SK-N-SH (cell line): ENCODE results near the gene IRX2. TPM values are rescaled to one million over a fixed set of nuclear protein-coding genes. Genes with fewer than 3 reads are reported as not detected.

Source experiments
- CTCF ChIA-PET: fragments of 300-600, 350-600 bp; formaldehyde crosslinking; extraction: SDS; loops from one replicate; lab custom pipeline; 2021; lab: Yijun Ruan, JAX
- POLR2A ChIA-PET: fragments of 350-600 bp; sonication (Branson Sonifier 250); formaldehyde crosslinking; extraction: SDS; loops from one replicate; lab custom pipeline; 2020; ENCODE audit warnings: antibody characterized with exemption, inconsistent platforms; lab: Yijun Ruan, JAX
- DNase-seq: peaks from one replicate; pipeline ENCODE4 v3.0.0; 2012
- H2AFZ ChIP-seq: fragments of 200-600 bp; sonication (generic); 2 replicates; pipeline ENCODE4 v1.8.1; 2016; ENCODE audit warnings: antibody characterized with exemption, mild to moderate bottlenecking, low read depth
- H3F3A ChIP-seq: fragments of 200-600 bp; sonication (generic); replicated peaks from 2 replicates; pipeline ENCODE3; 2016; ENCODE audit warnings: antibody characterized with exemption, mild to moderate bottlenecking; ENCODE audit not compliant: insufficient read depth
- H3K27ac ChIP-seq, 2 experiments: fragments of 200-500 bp in 1 of 2; fragments of 200-600 bp in 1 of 2; sonication (Bioruptor generic) in 1 of 2; sonication (generic), shearing (Covaris generic) in 1 of 2; 2 replicates each; pipeline versions ENCODE4 v1.5.1 to v1.6.1; 2014 to 2016; ENCODE audit warnings: low read depth in 2 of 2, inconsistent platforms in 1 of 2, low read length in 1 of 2, mild to moderate bottlenecking in 1 of 2, mixed read lengths in 1 of 2
- H3K27me3 ChIP-seq: fragments of 200-600 bp; sonication (generic), shearing (Covaris generic); 2 replicates; pipeline ENCODE4 v1.6.1; 2016; ENCODE audit warnings: mixed run types; ENCODE audit not compliant: insufficient read depth
- H3K36me3 ChIP-seq, 2 experiments: fragments of 200-500 bp in 1 of 2; fragments of 200-600 bp in 1 of 2; sonication (Bioruptor generic) in 1 of 2; sonication (generic) in 1 of 2; replicated peaks in 1 of 2; 2 replicates each; pipeline versions ENCODE3 to v1.5.1; 2014 to 2016; ENCODE audit warnings: low read length in 1 of 2, mild to moderate bottlenecking in 1 of 2; ENCODE audit not compliant: insufficient read depth in 2 of 2, control insufficient read depth in 1 of 2
- H3K4me1 ChIP-seq, 2 experiments: fragments of 200-500 bp in 1 of 2; fragments of 200-600 bp in 1 of 2; sonication (Bioruptor generic) in 1 of 2; sonication (generic), shearing (Covaris generic) in 1 of 2; 2 replicates each; pipeline versions ENCODE4 v1.5.1 to v1.6.1; 2014 to 2016; ENCODE audit warnings: low read depth in 1 of 2, low read length in 1 of 2, mixed run types in 1 of 2; ENCODE audit not compliant: insufficient read depth in 2 of 2, control insufficient read depth in 1 of 2
- H3K4me2 ChIP-seq: fragments of 200-600 bp; sonication (generic), shearing (Covaris generic); 2 replicates; pipeline ENCODE4 v1.6.1; 2017; ENCODE audit warnings: mixed run types
- H3K4me3 ChIP-seq, 2 experiments: fragments of 200-500 bp in 1 of 2; fragments of 200-600 bp in 1 of 2; sonication (Bioruptor generic) in 1 of 2; sonication (generic), shearing (Covaris generic) in 1 of 2; 2 replicates each; pipeline versions ENCODE4 v1.5.1 to v1.8.1; 2014 to 2016; ENCODE audit warnings: low read depth in 2 of 2, inconsistent platforms in 1 of 2, low read length in 1 of 2, mild to moderate bottlenecking in 1 of 2, mixed read lengths in 1 of 2, moderate library complexity in 1 of 2
- H3K79me2 ChIP-seq: fragments of 200-600 bp; sonication (generic); 2 replicates; pipeline ENCODE4 v1.8.1; 2017; ENCODE audit warnings: mild to moderate bottlenecking; ENCODE audit not compliant: insufficient read depth
- H3K9ac ChIP-seq: fragments of 200-600 bp; sonication (generic); 2 replicates; pipeline ENCODE4 v1.6.1; 2017; ENCODE audit warnings: mixed run types
- H3K9me2 ChIP-seq: fragments of 200-600 bp; sonication (generic); 2 replicates; pipeline ENCODE4 v1.6.1; 2017; ENCODE audit warnings: mixed run types
- H3K9me3 ChIP-seq: fragments of 200-600 bp; sonication (generic); 2 replicates; pipeline ENCODE4 v1.6.1; 2017; ENCODE audit warnings: mixed run types, mild to moderate bottlenecking, moderate library complexity
- H4K20me1 ChIP-seq: fragments of 200-600 bp; sonication (generic); 2 replicates; pipeline ENCODE4 v1.6.1; 2017; ENCODE audit warnings: mild to moderate bottlenecking, mixed run types; ENCODE audit not compliant: insufficient read depth
- CTCF ChIP-seq: fragments of 200-600 bp; sonication (generic); IDR thresholded peaks from 2 replicates; pipeline ENCODE4 v1.6.1; 2017; ENCODE audit warnings: antibody characterized with exemption, mild to moderate bottlenecking, moderate library complexity
- ELF1 ChIP-seq: IDR thresholded peaks from 2 replicates; pipeline ENCODE4 v1.4.0; 2012
- EP300 ChIP-seq, 2 experiments: IDR thresholded peaks; 2 replicates each; pipeline versions ENCODE4 v1.4.0 to v1.6.1; 2012; ENCODE audit warnings: borderline replicate concordance in 1 of 2, low read depth in 1 of 2, low read length in 1 of 2
- EZH2phosphoT487 ChIP-seq: fragments of 200-600 bp; sonication (generic); IDR thresholded peaks from 2 replicates; pipeline ENCODE4 v1.6.1; 2017; ENCODE audit warnings: low read depth, mixed run types, mild to moderate bottlenecking, antibody characterized with exemption, moderate library complexity, borderline replicate concordance
- FOXM1 ChIP-seq: IDR thresholded peaks from 2 replicates; pipeline ENCODE4 v1.4.0; 2012; ENCODE audit warnings: low read depth, mild to moderate bottlenecking
- GABPA ChIP-seq: IDR thresholded peaks from 2 replicates; pipeline ENCODE4 v1.4.0; 2012; ENCODE audit warnings: low read depth, mild to moderate bottlenecking
- GATA2 ChIP-seq: sonication (generic); formaldehyde crosslinking; IDR thresholded peaks from 2 replicates; pipeline ENCODE4 v1.5.0; 2020; ENCODE audit warnings: mild to moderate bottlenecking, missing genetic modification reagents
- JUND ChIP-seq: IDR thresholded peaks from 2 replicates; pipeline ENCODE4 v1.4.0; 2012
- MEF2A ChIP-seq: IDR thresholded peaks from 2 replicates; pipeline ENCODE4 v1.4.0; 2012; ENCODE audit warnings: low read depth, borderline replicate concordance
- MXI1 ChIP-seq: IDR thresholded peaks from 2 replicates; pipeline ENCODE4 v1.6.1; 2012; ENCODE audit warnings: mild to moderate bottlenecking, low read depth, low read length, improper control_type of control experiment
- NFIC ChIP-seq: IDR thresholded peaks from 2 replicates; pipeline ENCODE4 v1.4.0; 2012; ENCODE audit warnings: borderline replicate concordance
- POLR2AphosphoS5 ChIP-seq: IDR thresholded peaks from 2 replicates; pipeline ENCODE4 v1.6.1; 2012; ENCODE audit warnings: low read depth, low read length
- RAD21 ChIP-seq: IDR thresholded peaks from 2 replicates; pipeline ENCODE4 v1.6.1; 2012; ENCODE audit warnings: mild to moderate bottlenecking, low read length
- RFX5 ChIP-seq: IDR thresholded peaks from 2 replicates; pipeline ENCODE4 v1.6.1; 2012; ENCODE audit warnings: mild to moderate bottlenecking, improper control_type of control experiment, low read length
- RXRA ChIP-seq: IDR thresholded peaks from 2 replicates; pipeline ENCODE4 v1.4.0; 2012; ENCODE audit warnings: low read depth, mild to moderate bottlenecking, borderline replicate concordance
- SIN3A ChIP-seq: IDR thresholded peaks from 2 replicates; pipeline ENCODE4 v1.6.1; 2012; ENCODE audit warnings: low read depth, mild to moderate bottlenecking, low read length, moderate library complexity, borderline replicate concordance
- USF1 ChIP-seq: IDR thresholded peaks from 2 replicates; pipeline ENCODE4 v1.4.0; 2012; ENCODE audit warnings: low read depth, borderline replicate concordance
- YY1 ChIP-seq: IDR thresholded peaks from 2 replicates; pipeline ENCODE4 v1.4.0; 2012; ENCODE audit warnings: low read depth, mild to moderate bottlenecking
- WGBS: methylation state at CpG from one replicate; pipeline ENCODE4 v1.1.6; 2017; ENCODE audit warnings: low lambda C conversion rate; 5-methylcytosine and 5-hydroxymethylcytosine counted together
- polyA plus RNA-seq, 3 experiments: library from polyadenylated mRNA; depleted of rRNA; stranded (reverse); fragments of >200 nt; gene quantifications; 2 replicates each; pipeline ENCODE4 v1.2.3, GENCODE V29; 2012
- TF ChIP-seq, protein P1 (sequence below): IDR thresholded peaks from 2 replicates; pipeline ENCODE4 v1.4.0; 2012; ENCODE audit warnings: low read depth
- TF ChIP-seq, protein P2 (sequence below): IDR thresholded peaks from 2 replicates; pipeline ENCODE4; 2012
- TF ChIP-seq, protein P3 (sequence below): IDR thresholded peaks from 2 replicates; pipeline ENCODE4 v1.4.0; 2012; ENCODE audit warnings: low read depth, borderline replicate concordance

The IRX2 gene
- polyA plus RNA-seq, 1 of the 3 experiments (the other 2 are of a cell fraction): not detected

- TF ChIP-seq RXRA: no peak
- no peak for TF ChIP-seq EZH2phosphoT487
Measured at GRCh38 chr5:2704111-2704510, 47.4 kb downstream of the IRX2 start (continued).

GRCh38 chr5:2703615-2704014 is 47.9 kb downstream of the IRX2 start:
- 5% methylated on average over 12 of the region's 12 CpGs for WGBS
- POLR2A ChIA-PET: no interaction called here
- no peak overlapping the region for H2AFZ ChIP-seq
- DNase-seq: no peak
- H3K27ac ChIP-seq: no peak overlapping the region
- no peaks in the 10 kb centered on the region for H3K36me3 ChIP-seq
- H3K4me2 ChIP-seq: no peak overlapping the region
- H3K4me3 ChIP-seq: no peak overlapping the region
- H3K9me3 ChIP-seq: no peaks in the 10 kb centered on the region
- no peak overlapping the region for H3K9ac ChIP-seq
- CTCF ChIA-PET: no interaction called here
- H3K4me1 ChIP-seq: no peaks in the 10 kb centered on the region
- no peaks in the 10 kb centered on the region for H4K20me1 ChIP-seq
- H3K9me2 ChIP-seq: no peaks in the 10 kb centered on the region
- no peak for TF ChIP-seq GATA2
- no peak for TF ChIP-seq GABPA
- no peak for TF ChIP-seq ELF1
- no peak for TF ChIP-seq NFIC
- no peak for TF ChIP-seq RAD21
- TF ChIP-seq FOXM1: no peak
- no peak for TF ChIP-seq MXI1
- no peak for TF ChIP-seq EP300 (IDR thresholded peaks at IDR 0.05; ENCODE audit: borderline replicate concordance in 1 of 2, low read depth in 1 of 2, low read length in 1 of 2)
- no peaks in the 10 kb centered on the region for H3K79me2 ChIP-seq
- no peaks in the 10 kb centered on the region for H3F3A ChIP-seq
- H3K27me3 ChIP-seq: peaks cover 44% of the 10 kb centered on the region

GRCh38 chr5:2703041-2703440 is 48.4 kb downstream of the IRX2 start:
- no peaks in the 10 kb centered on the region for H3K79me2 ChIP-seq
- TF ChIP-seq CTCF: no peak
- no peak for TF ChIP-seq GATA2
- no peak for TF ChIP-seq MEF2A
- TF ChIP-seq, protein P1, sequence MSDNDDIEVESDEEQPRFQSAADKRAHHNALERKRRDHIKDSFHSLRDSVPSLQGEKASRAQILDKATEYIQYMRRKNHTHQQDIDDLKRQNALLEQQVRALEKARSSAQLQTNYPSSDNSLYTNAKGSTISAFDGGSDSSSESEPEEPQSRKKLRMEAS: no peak
- TF ChIP-seq, protein P2, sequence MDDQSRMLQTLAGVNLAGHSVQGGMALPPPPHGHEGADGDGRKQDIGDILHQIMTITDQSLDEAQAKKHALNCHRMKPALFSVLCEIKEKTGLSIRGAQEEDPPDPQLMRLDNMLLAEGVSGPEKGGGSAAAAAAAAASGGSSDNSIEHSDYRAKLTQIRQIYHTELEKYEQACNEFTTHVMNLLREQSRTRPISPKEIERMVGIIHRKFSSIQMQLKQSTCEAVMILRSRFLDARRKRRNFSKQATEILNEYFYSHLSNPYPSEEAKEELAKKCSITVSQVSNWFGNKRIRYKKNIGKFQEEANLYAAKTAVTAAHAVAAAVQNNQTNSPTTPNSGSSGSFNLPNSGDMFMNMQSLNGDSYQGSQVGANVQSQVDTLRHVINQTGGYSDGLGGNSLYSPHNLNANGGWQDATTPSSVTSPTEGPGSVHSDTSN: no peak
- TF ChIP-seq NFIC: no peak
- TF ChIP-seq SIN3A: no peak
- TF ChIP-seq USF1: no peak
- TF ChIP-seq, protein P3, sequence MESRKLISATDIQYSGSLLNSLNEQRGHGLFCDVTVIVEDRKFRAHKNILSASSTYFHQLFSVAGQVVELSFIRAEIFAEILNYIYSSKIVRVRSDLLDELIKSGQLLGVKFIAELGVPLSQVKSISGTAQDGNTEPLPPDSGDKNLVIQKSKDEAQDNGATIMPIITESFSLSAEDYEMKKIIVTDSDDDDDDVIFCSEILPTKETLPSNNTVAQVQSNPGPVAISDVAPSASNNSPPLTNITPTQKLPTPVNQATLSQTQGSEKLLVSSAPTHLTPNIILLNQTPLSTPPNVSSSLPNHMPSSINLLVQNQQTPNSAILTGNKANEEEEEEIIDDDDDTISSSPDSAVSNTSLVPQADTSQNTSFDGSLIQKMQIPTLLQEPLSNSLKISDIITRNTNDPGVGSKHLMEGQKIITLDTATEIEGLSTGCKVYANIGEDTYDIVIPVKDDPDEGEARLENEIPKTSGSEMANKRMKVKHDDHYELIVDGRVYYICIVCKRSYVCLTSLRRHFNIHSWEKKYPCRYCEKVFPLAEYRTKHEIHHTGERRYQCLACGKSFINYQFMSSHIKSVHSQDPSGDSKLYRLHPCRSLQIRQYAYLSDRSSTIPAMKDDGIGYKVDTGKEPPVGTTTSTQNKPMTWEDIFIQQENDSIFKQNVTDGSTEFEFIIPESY: no peak
- TF ChIP-seq JUND: no peak
- no peak for TF ChIP-seq RFX5
- no peak for TF ChIP-seq YY1
- no peak for TF ChIP-seq RXRA
- no peak for TF ChIP-seq POLR2AphosphoS5
- TF ChIP-seq GABPA: no peak

More at GRCh38 chr5:2703041-2703440, 48.4 kb downstream of the IRX2 start:
- no peak for DNase-seq
- H4K20me1 ChIP-seq: no peaks in the 10 kb centered on the region
- ChIA-PET CTCF (no interaction called here), POLR2A (no interaction called here)
- H3K36me3 ChIP-seq: no peaks in the 10 kb centered on the region
- H3K4me3 ChIP-seq: no peak overlapping the region
- H3K27ac ChIP-seq: no peak overlapping the region
- peaks cover 44% of the 10 kb centered on the region for H3K27me3 ChIP-seq
- no peak overlapping the region for H3K4me2 ChIP-seq
- WGBS: 0% methylated on average over 11 of the region's 13 CpGs
- H3K4me1 ChIP-seq: no peaks in the 10 kb centered on the region
- no peak overlapping the region for H3K9ac ChIP-seq
- no peak overlapping the region for H2AFZ ChIP-seq
- no peaks in the 10 kb centered on the region for H3F3A ChIP-seq
- H3K9me2 ChIP-seq: no peaks in the 10 kb centered on the region
- no peaks in the 10 kb centered on the region for H3K9me3 ChIP-seq
